8988T (cell line): Measurements from ENCODE around the gene ORAI1.
"Not testable (repeated sequence)": the region's sequence is repeated elsewhere in the genome, so short reads cannot be mapped to it uniquely, and the experiment has no call there.

Experiments
- DNase-seq: peaks from one replicate; pipeline ENCODE4 v3.0.0; 2011

The ORAI1 gene

DNA sequence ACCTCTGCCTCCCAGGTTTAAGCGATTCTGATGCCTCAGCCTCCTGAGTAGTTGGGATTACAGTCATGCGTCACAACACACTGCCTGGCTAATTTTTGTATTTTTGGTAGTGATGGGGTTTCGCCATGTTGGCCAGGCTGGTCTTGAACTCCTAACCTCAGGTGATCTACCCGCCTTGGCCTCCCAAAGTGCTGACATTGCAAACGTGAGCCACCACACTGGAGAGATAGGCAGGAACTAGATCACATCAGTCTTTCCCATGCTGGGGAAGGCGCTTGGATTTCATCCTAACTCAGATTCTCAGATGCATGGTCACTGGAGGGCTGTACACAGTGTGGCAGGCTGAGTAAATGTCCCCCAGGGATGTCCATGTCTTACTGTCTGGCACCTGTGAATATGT lies 18.0 kb upstream of the ORAI1 start:
- no peak for DNase-seq

DNA sequence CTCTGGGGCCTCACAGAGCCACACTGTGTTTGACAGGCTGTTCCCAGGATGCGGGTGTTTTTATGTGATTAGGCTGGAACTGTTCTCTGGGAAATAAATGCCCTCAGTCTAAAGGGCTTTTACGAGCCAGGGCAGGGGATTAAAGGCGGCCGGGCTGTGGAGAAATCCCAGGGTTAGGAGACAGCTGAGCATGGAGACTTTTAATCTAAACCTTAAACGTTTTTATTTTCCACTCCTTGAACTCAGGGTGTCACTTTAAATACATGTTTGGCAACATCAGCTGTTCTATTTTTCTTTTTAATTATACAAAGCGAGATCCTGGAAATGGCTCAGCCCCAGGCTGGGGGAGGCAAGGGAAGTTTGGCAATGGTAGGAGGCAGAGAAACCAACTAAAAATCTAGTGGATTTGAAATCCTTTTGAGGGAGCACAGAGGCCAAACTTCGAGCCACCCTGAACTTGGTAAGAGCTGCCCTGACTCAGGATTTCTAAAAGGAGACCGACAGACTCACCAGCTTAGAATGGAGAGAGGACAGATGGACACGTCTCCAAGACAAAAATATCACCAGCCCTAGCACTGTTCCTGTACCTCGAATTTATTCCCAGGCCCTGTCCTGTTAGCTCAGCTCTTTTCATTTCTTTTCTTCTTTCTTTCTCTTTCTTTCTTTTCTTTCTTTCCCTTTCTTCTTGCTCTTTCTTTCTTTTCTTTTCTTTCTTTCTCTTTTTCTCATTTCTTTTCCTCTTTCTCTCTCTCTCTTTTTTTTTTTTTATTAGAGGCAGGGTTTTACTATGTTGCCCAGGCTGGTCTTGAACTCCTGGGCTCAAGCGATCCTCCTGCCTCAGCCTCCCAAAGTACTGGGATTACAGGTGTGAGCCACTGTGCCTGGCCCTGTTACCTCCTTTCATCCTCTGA lies 15.8 kb upstream of the ORAI1 start:
- DNase-seq: no peak

DNA sequence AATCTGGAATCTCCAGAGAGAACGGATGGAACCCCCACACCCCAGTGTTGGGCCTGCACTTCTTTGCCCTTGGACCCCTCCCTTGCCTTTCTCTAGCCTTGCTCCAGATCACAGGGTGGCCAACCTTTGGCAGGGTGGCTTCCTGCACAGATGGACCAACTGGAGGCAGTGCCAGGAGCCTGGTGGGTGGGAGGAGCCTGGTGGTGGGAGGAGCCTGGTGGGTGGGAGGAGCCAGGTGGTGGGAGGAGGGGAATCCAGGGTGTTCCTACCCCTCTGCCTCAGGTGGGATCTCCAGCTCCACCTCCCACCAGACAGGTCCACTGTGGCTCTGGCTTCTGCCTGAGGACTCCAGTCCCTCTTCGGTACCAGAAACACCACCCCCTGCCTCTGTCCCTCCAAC lies 15.0 kb upstream of the ORAI1 start:
- DNase-seq: no peak

DNA sequence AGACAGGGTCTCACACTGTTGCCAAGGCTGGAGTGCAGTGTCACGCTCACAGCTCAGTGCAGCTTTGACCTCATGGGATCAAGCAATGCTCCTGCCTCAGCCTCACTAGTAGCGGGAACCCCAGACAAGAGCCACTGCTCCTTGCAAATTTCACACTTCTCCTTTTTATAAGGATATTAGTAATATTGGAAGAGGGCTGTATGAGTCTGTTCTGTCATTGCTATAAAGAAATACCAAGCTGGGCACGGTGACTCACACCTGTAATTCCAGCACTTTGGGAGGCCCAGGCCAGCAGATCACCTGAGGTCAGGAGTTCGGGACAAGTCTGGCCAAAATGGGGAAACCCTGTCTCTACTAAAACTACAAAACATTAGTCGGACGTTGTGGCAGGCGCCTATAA lies 12.9 kb upstream of the ORAI1 start:
- DNase-seq: no peak

DNA sequence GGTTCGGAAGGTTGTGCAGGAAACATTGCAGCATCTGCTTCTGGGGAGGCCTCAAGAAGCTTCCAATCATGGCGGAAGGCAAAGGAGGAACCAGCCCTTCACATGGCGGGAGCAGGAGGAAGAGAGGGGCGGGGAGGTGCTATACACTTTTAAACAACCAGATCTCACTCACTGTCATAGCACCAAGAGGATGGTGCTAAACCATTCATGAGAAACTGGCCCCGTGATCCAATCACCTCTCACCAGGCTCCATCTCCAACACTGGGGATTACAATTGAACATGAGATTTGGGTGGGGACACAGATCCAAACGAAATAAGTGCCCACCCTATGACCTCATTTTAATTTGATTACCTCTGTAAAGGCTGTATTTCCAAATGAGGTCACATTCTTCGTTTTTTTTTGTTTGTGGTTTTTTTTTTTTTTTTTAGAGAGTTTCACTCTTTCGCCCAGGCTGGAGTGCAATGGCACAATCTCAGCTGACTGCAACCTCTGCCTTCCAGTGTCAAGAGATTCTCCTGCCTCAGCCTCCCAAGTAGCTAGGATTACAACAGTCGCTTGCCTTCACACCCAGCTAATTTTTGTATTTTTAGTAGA lies 11.4 kb upstream of the ORAI1 start:
- no peak for DNase-seq

DNA sequence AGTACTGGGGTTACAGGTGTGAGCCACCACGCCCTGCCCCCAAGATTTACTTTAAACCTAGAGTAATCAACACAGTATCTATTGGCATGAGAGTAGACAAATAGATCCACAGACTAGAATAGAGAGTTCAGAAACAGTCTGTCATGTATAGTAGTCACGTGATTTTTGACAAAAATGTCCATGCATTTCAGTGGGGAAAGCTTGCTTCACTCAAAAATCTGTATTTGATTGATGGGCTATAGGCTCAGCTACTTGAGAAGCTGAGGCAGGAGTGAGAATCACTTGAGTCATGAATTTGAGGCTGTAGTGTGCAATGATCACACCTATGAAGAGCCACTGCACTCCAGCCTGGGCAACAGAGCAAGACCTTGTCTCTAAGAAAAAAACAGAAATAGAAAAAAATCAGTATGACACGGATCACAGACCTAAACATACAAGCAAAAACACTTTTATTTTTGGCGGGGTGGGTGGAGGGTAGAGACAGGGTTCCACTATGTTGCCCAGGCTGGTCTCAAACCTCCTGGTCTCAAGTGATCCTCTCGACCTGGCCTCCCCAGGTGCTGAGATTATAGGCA lies 7.6 kb upstream of the ORAI1 start:
- no peak for DNase-seq

DNA sequence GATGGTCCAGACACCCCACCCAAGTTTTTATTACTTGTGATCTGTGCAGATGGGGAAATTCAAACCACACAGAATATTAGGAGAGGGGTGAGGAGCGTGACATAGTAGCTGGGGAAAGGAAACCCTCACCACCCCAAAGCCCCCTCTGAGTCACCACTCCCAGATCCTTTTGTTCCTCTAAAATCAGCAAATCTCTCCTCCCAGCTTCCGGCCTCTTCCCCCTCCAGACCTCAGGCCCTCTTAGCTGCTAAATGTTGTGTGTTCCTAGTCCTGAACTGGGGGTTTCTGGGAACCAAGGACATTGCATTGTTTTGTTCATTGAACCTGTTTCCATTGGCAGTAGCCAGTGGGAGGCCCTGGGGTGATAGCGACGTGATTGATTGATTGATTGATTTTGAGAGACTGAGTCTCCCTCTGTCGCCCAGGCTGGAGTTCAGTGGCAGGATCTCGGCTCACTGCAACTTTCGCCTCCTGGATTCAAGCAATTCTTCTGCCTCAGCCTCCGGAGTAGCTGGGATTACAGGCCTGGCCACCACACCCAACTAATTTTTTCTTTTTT lies 5.9 kb upstream of the ORAI1 start:
- no peak for DNase-seq

DNA sequence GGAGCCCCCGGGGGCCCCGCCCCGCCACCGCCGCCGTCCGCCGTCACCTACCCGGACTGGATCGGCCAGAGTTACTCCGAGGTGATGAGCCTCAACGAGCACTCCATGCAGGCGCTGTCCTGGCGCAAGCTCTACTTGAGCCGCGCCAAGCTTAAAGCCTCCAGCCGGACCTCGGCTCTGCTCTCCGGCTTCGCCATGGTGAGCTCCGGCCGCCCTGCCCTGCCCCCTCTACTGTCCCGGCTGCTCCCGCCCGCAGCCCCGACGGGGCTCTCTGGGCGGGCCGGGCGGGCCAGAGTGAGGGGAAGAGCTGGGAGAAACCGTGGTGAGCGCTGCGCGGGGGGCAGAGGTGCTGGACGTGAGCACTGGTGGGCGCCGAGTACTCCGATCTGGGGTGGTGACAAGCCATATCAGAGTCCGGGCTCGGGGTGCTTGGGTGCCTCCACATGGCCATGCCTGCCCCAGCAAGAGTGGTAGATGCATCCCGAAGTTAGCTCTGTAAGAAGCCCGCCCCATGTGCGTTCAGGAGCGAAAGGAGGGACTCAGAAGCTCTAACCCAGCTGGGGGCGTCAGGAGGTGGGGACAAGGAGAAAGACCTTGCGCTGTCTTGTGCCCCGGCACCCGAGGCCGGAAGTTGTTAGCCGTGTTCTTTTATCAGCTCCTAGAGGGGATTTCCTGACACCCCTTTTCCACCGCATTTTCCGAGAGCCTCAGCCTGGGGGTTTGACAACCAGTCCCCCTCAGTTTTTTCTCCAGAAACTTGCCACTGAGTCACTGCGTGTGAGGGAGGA lies 717 bp downstream of the ORAI1 start:
- DNase-seq: peak; percentile 63

DNA sequence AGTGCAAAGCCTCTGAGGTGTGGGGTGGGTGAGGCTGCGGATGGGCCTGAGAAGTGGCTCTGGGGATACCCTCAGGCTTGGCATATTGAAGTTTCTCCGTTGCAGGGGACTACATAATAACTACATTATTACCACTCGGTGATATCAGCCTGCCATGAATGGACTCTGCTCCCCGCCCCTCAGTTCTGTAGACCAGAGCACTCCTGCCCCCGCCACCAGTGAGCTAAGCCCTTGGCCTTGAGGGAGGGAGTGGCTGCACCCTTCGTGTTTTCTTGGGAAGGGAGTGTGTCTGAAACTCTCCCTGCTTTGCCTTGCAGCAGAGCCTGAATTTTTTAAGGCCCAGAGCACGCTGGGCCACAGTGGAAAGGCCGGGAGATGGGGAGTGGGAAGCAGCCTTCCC lies 1.7 kb downstream of the ORAI1 start:
- DNase-seq: no peak

DNA sequence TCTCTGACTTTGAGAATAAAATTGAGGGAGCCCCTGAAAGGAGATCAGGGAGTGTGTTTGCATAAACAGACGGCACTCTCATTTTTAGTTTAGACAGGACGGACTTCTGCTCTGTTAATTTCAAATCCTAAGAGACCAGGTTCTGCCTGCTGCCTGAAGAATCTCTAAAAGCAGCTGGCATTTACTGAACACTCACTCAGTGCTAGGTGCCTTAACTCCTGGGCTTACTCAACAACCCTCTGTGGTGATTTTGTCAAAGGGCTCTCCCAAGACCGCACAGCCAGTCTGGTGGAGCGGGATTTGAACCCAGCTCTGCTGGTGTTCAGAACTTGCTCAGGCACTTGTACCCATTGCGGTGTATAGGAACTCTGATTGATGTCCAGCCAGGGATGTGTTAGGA lies 2.2 kb downstream of the ORAI1 start:
- DNase-seq: no peak

DNA sequence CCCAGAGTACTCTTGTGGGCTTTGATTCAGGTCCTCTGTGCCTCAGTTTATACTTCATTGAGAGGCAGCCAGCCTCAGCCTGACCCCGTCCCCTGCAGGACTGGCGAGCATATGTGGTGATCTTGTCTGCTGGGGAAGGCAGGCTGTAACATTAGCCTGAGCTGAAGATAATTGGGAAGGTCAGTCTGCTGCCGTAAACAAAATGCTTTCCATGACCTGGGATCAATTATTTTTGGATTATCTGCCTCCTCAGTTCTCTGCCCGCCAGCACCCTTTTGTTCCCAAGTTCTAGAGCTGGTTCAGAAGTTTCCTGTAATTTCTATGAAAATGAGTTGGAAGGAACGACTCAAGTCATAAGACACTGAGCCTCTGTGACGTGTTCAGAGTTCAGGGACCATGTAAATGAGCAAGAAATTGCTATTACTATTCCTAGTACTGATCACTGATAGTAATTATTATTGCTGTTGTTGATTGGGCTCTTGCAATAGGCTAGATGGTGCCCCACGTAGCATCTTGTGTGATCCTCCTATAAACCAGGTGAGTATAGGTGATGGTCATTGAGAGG lies 4.5 kb downstream of the ORAI1 start:
- DNase-seq: no peak

DNA sequence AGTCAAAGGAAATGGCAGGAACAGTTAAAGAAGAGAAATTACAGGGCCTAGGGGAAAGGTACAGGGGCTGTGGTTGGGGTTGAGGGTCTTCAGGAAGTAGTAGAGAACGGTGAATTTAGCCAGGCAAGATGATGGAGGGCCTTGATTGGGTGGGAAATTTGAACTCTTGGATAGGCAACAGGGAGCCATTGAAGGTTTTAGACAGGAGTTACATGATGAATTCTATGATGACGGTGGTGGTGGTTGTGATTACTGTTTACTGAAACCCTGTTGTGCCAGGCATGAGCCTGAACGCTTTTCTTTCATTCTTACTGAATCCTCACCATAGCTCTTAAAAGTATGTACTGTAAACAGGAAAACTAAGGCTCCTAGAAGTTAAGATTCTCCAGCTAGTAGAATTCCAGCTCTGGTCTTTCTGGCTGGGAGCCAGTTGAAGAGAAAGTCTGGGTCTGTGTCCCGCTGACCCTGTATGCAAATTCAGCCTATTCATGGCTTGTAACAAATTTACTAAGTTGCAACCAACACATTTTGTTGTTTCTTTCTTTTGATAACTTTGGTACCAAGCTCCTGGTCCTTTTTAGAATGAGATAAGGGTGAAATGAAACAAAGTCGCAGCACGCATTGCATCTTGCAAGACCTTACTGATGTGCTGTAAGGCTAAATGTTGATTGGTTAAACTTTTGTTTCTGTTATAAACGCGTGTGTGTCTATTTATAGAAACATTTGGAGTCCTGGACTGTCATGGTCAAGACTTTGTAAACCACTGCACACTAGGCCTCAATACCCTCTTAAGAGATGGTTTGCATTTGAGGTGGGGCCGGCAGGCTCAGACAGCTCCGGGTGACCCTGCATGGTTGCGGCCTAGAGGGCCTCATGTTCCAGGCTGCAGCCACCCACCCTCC lies 6.0 kb downstream of the ORAI1 start:
- DNase-seq: no peak

DNA sequence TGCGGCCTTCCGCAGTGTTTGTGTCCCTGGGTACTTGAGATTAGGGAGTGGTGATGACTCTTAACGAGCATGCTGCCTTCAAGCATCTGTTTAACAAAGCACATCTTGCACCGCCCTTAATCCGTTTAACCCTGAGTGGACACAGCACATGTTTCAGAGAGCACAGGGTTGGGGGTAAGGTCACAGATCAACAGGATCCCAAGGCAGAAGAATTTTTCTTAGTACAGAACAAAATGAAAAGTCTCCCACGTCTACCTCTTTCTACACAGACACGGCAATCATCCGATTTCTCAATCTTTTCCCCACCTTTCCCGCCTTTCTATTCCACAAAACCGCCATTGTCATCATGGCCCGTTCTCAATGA lies 7.5 kb downstream of the ORAI1 start:
- not testable (repeated sequence) for DNase-seq

DNA sequence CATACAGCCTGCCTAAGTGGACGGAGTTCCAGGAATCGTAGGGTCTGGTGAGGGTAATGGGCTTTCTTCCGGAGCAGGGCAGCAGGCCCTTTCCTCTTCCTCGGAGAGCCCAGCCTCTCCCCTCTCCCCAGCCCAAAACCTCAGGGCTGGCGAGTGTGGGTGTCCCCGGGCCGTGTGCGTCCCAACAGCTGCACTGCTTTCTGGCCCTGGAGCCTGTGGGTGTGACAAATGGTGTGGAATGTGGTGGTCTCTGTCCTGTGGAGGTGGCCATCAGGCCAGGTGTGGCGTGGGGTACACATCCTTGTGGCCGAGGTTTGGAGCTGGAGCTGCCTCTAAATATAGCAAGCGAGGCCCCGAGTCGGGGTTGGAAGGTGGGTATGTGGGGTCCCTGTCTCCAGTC lies 8.5 kb downstream of the ORAI1 start:
- DNase-seq: no peak

DNA sequence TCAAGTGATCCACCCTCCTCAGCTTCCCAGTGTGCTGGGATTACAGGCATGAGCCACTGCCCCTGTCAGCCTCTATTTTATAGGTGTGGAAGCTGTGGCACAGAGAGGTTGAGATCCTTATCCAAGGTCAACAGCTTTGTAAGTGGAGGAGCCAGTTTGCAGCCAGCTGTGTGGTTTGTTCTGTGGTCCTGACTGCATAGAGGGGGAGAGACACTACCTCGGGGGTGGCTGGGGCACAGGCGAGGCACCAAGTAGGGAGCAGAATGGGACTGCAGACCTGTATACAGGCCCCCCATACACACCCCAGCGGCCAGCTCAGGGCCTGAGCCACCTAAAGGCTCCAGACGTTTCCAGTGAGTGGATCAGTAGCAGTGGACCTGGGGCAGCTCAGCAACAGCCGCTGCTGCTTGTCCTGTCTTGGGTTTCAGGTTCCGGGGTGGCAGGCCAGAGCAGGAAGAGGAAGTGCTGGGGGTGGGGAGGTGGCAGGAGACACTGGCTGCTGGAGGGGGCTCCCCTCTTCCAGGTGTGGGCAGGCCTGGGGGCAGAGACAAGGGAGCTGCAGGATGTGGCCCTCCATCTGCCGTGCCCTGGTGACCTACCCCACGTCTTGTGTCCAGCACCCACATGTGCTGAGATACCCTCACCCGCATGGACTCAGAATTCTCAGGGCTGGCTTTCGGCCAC lies 11.0 kb downstream of the ORAI1 start:
- DNase-seq: no peak

DNA sequence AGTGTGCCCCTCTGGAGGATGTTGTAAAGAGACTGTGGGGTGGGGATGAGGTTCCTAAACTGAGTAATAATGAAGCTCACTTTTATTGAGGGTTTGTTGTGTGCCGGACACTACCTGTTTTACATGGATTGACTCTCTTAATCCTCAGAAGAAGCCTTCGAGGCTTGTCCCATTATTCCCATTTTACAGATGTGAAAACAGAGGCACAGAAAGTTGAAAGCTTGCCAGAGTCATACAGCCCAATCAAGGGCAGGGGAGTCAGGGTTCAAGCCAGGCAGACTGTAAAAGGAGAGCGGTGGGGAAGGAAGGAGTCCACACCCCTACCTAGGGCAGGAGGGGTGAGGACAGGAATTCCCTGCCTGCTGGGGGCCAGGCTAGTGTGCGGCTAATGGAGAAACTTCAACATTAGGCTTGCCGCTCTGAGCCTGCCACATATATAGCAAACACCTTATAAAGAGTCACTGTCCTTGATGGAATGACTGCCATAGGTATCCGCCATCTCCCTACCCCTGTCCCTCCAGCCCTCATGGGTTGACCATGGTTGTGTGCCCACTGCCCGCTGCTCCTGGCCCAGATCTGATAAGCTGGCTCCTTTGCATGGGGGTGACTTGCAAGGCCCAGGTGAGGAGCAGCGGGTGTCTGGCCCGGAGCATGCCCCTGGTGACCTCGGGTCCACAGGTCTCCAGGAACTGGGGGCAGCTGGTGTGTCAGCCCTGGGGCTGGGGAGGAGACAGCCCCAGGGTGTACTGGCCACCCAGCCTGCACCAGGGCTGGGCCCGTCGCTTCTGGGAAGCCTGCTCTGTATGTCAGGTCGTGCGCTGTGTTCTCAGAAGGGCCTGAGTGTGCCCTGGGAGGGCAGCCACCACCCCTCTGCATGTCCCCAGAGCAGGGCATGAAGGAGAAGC lies 12.2 kb downstream of the ORAI1 start:
- DNase-seq: no peak

DNA sequence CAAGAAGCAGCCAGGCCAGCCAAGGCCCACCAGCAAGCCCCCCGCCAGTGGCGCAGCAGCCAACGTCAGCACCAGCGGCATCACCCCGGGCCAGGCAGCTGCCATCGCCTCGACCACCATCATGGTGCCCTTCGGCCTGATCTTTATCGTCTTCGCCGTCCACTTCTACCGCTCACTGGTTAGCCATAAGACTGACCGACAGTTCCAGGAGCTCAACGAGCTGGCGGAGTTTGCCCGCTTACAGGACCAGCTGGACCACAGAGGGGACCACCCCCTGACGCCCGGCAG lies 15.0 kb downstream of the ORAI1 start:
- no peak for DNase-seq

DNA sequence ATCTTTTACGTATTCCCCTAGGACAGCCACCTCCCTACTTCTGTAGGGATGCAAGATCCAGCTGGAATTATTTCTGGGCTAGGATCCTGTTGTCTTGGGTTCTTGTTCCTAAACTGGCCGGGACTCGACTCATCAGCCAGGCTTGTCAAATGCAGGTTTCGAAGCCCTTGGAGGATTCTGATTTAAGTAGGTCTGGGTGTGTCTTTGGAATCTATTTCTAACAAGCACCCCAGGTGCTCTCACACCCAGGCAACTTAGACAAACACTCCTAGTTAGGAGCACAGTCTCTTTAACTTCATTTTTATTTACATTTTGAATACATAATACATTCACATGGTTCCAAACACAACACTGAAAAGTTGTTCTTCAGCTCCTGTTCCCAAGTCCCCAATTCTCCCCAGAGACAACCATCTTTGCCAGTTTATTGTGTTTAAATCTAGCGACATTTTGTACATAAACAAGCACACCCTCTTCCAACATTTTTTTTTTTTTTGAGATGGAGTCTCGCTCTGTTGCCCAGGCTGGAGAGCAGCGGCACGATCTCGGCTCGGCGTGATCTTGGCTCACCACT lies 22.2 kb downstream of the ORAI1 start:
- no peak for DNase-seq

DNA sequence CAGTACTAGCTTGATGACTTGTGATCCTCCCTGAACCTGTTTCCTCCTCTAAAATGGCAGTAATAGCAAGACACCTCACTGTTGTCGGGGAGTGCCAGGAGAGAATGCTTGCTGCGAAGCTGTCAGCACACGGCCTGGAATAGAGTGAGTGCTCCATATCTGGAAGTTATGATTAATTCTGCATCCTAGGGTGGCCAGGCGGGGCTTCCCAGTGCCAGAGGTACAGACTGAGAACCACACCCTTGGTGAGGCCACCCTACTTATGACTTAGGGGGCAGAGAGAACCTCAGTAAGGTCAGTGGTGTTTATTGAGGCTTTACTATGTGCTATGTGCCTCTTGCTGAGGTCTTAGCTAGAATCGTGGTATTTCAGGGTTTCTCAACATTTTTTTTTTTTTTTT lies 23.0 kb downstream of the ORAI1 start:
- no peak for DNase-seq

DNA sequence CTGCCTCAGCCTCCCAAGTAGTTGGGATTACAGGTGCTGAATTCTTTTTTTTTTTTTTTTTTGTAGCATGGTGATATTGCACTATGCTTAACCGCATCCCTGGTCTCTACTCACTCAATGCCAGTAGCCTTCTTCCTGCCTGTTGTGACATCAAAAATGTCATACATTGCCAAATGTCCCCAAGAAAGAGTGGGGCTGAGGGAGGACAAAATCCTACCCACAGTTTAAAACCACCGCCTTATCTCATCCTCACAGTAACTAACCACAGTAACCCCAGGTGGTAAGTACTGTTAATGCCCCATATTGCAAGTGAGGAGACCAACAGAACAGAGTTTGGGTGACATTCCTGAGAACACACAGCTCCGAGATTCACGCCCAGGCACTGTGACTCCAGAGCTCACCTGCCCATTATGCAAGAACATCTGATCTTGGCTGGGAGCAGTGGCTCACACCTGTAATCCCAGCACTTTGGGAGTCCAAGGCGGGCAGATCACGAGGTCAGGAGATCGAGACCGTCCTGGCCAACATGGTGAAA lies 23.6 kb downstream of the ORAI1 start:
- DNase-seq: no peak
